HepG2 (cell line): Measurements from ENCODE around the gene DLEC1.

Experiments used
- EED ChIP-seq: sonication (generic); formaldehyde crosslinking; IDR thresholded peaks from 2 replicates; pipeline ENCODE4 v1.5.0; 2020; ENCODE audit warnings: mild to moderate bottlenecking, missing genetic modification reagents
- ISX ChIP-seq: sonication (generic); formaldehyde crosslinking; conservative IDR thresholded peaks from 2 replicates; pipeline ENCODE4 v1.5.0; 2020; ENCODE audit warnings: missing genetic modification reagents
- SAFB2 ChIP-seq: sonication (generic); formaldehyde crosslinking; IDR thresholded peaks from 2 replicates; pipeline ENCODE4 v1.5.1; 2020; ENCODE audit warnings: missing genetic modification reagents, low read depth, mild to moderate bottlenecking, borderline replicate concordance

DNA sequence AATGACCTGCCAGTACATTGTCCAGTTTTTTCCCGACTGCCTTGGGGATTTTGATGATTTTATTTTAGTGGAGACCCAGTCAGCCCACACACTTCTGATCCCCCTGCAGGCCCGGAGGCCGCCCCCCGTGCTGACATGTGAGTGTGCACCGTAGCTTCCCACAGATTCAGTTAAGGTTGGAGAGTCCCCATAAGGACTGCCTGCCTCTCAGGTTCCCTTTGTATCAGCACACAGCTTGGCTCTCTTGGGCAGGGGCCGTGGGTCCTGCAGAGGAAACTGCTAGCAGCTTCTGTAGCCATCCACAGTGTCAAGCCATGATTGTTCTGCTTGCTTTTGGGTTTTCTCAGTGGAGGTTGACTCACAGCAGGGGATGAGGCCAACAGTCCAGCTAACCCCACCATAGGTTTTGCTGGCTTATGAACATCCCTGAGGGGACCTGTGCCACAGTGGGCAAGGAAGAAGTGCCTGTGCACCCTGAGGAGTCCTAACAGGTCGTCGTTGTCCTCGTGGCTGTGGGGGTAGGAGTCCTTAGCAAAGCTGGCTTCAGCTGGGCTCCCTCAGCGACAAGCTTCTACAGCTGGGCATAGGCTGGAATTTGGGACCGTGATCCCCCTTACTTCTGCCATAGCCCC is 46.4 kb downstream of the DLEC1 start:
- TF ChIP-seq ISX (CRISPR knock-in tag) (no peak), EED (CRISPR knock-in tag) (no peak), SAFB2 (CRISPR knock-in tag) (no peak)
